Keratinocyte (primary cell): ENCODE results near the gene SERINC1. TPM values are rescaled to one million over a fixed set of nuclear protein-coding genes. Genes with fewer than 3 reads are reported as not detected.

ENCODE experiments used
- DNase-seq: peaks from one replicate; pipeline ENCODE4 v3.0.0-alpha.2; 2011; ENCODE audit warnings: low read depth, missing footprints, low spot score
- FAIRE-seq: peaks from 2 replicates; lab custom pipeline; 2011; peaks lifted over from hg19 to GRCh38; lab: Jason Lieb, UNC
- H2AFZ ChIP-seq: 2 replicates; pipeline ENCODE4 v1.6.0; 2012; ENCODE audit warnings: low read length, control low read depth, inconsistent platforms; ENCODE audit not compliant: control insufficient read depth
- H3K27ac ChIP-seq: 2 replicates; pipeline ENCODE4 v1.5.1; 2011; ENCODE audit warnings: low read length; ENCODE audit not compliant: control insufficient read depth, insufficient read depth
- H3K27me3 ChIP-seq: 3 replicates; pipeline ENCODE4 v1.6.0; 2011; ENCODE audit warnings: low read length; ENCODE audit not compliant: control insufficient read depth, insufficient read depth; ENCODE audit errors: extremely low read depth
- H3K36me3 ChIP-seq, 2 experiments: 2 replicates in 1 of 2; 3 replicates in 1 of 2; pipeline ENCODE4 v1.5.1; 2011; ENCODE audit warnings: low read length in 2 of 2, mild to moderate bottlenecking in 1 of 2; ENCODE audit not compliant: control insufficient read depth in 2 of 2, insufficient read depth in 2 of 2; ENCODE audit errors: extremely low read depth in 1 of 2
- H3K4me1 ChIP-seq: 3 replicates; pipeline ENCODE4 v1.5.1; 2011; ENCODE audit warnings: low read length; ENCODE audit not compliant: control insufficient read depth, insufficient read depth; ENCODE audit errors: extremely low read depth
- H3K4me2 ChIP-seq: 3 replicates; pipeline ENCODE4 v1.6.0; 2011; ENCODE audit warnings: low read depth, low read length; ENCODE audit not compliant: control insufficient read depth, insufficient read depth; ENCODE audit errors: extremely low read depth
- H3K4me3 ChIP-seq, 3 experiments: fragments of 200-600 bp in 1 of 3; sonication (generic) in 1 of 3; 2 replicates in 2 of 3; 3 replicates in 1 of 3; pipeline ENCODE4 v1.5.1; 2011 to 2016; ENCODE audit warnings: low read length in 3 of 3, mild to moderate bottlenecking in 3 of 3, control low read depth in 2 of 3, inconsistent platforms in 1 of 3, low read depth in 1 of 3, mixed read lengths in 1 of 3, mixed run types in 1 of 3, moderate library complexity in 1 of 3; ENCODE audit not compliant: control insufficient read depth in 2 of 3, insufficient read depth in 2 of 3; ENCODE audit errors: extremely low read depth in 1 of 3
- H3K79me2 ChIP-seq: 2 replicates; pipeline ENCODE4 v1.6.0; 2012; ENCODE audit warnings: low read length; ENCODE audit not compliant: control insufficient read depth, insufficient read depth
- H3K9ac ChIP-seq: 3 replicates; pipeline ENCODE4 v1.6.0; 2011; ENCODE audit warnings: low read length; ENCODE audit not compliant: control insufficient read depth, insufficient read depth; ENCODE audit errors: extremely low read depth
- H3K9me1 ChIP-seq: 3 replicates; pipeline ENCODE4 v1.6.0; 2011; ENCODE audit warnings: low read length; ENCODE audit not compliant: control insufficient read depth, insufficient read depth; ENCODE audit errors: extremely low read depth
- H3K9me3 ChIP-seq: 2 replicates; pipeline ENCODE4 v1.5.1; 2012; ENCODE audit warnings: low read depth, low read length; ENCODE audit not compliant: control insufficient read depth
- H4K20me1 ChIP-seq: 3 replicates; pipeline ENCODE4 v1.6.0; 2011; ENCODE audit warnings: low read length; ENCODE audit not compliant: control insufficient read depth, insufficient read depth; ENCODE audit errors: extremely low read depth
- CTCF ChIP-seq, 3 experiments: IDR thresholded peaks in 1 of 3; conservative IDR thresholded peaks in 1 of 3; optimal IDR thresholded peaks in 1 of 3; 2 replicates in 2 of 3; 3 replicates in 1 of 3; pipeline versions ENCODE3 to v1.5.1; 2011; ENCODE audit warnings: low read length in 3 of 3, mild to moderate bottlenecking in 3 of 3, moderate library complexity in 2 of 3, control low read depth in 1 of 3, inconsistent platforms in 1 of 3; ENCODE audit not compliant: insufficient read depth in 2 of 3; ENCODE audit errors: extremely low read depth in 1 of 3
- EZH2 ChIP-seq: IDR thresholded peaks from one replicate; pipeline ENCODE4 v1.6.1; 2012; ENCODE audit warnings: inconsistent platforms, mild to moderate bottlenecking, low read length, moderate library complexity
- dilution Hi-C: fragments of 300-500 bp; cut with MboI; formaldehyde crosslinking; loops from one replicate; pipeline ENCODE4 v1.7.0; 2020; ENCODE audit warnings: low sequenced_read_pairs; ENCODE audit not compliant: extremely low pct_ligation_motif_present
- polyA plus RNA-seq, 5 experiments: library from polyadenylated mRNA; depleted of rRNA in 3 of 5; stranded (reverse) in 3 of 5; stranded (forward) in 1 of 5; unstranded in 1 of 5; fragments of >200 nt; gene quantifications; 1 replicate in 1 of 5; 2 replicates in 3 of 5; 3 replicates in 1 of 5; pipeline versions ENCODE4 v1.2.1 to v1.2.3, GENCODE V29; 2011 to 2012; ENCODE audit warnings: missing spikeins in 2 of 5, low read depth in 1 of 5, low replicate concordance in 1 of 5

The SERINC1 gene
- polyA plus RNA-seq, 1 donor (not counting 4 experiments of a cell fraction or from before 2014, with no cell fraction given): 116 TPM

GRCh38 chr6:122429323-122429722, 42.3 kb downstream of the SERINC1 start:
- no peaks in the 10 kb centered on the region for H3K4me1 ChIP-seq
- no peaks in the 10 kb centered on the region for H3K9me1 ChIP-seq
- no peaks in the 10 kb centered on the region for H3K27me3 ChIP-seq
- no peaks in the 10 kb centered on the region for H3K9me3 ChIP-seq
- no peaks in the 10 kb centered on the region for H4K20me1 ChIP-seq
- H3K36me3 ChIP-seq: peaks cover 0 to 1% of the 10 kb centered on the region in 2 experiments
- FAIRE-seq (no peak), DNase-seq (no peak)
- H3K4me3 ChIP-seq: no peak overlapping the region
- H2AFZ ChIP-seq: no peak overlapping the region
- no peaks in the 10 kb centered on the region for H3K79me2 ChIP-seq
- TF ChIP-seq CTCF (optimal IDR thresholded peaks at IDR 0.05 in 1 of 3, IDR thresholded peaks at IDR 0.05 in 1 of 3, conservative IDR thresholded peaks at IDR 0.05 in 1 of 3; ENCODE audit: extremely low read depth in 1 of 3, insufficient read depth in 2 of 3, low read length in 3 of 3): no peak
- TF ChIP-seq EZH2: no peak
- dilution Hi-C loops: no loop called here
- no peak overlapping the region for H3K27ac ChIP-seq
- H3K4me2 ChIP-seq: no peak overlapping the region
- no peak overlapping the region for H3K9ac ChIP-seq

- no peak for FAIRE-seq
- no peaks in the 10 kb centered on the region for H4K20me1 ChIP-seq
- dilution Hi-C loops: no loop called here
- H3K9ac ChIP-seq: no peak overlapping the region
- DNase-seq: no peak
- H3K36me3 ChIP-seq: peaks cover 0 to 1% of the 10 kb centered on the region in 2 experiments
- H3K27me3 ChIP-seq: no peaks in the 10 kb centered on the region
- H3K4me2 ChIP-seq: no peak overlapping the region
- no peak overlapping the region for H2AFZ ChIP-seq
- no peak for TF ChIP-seq CTCF (optimal IDR thresholded peaks at IDR 0.05 in 1 of 3, IDR thresholded peaks at IDR 0.05 in 1 of 3, conservative IDR thresholded peaks at IDR 0.05 in 1 of 3; ENCODE audit: extremely low read depth in 1 of 3, insufficient read depth in 2 of 3, low read length in 3 of 3)
- no peak for TF ChIP-seq EZH2
- no peaks in the 10 kb centered on the region for H3K4me1 ChIP-seq
- H3K27ac ChIP-seq: no peak overlapping the region
- H3K79me2 ChIP-seq: no peaks in the 10 kb centered on the region
- no peaks in the 10 kb centered on the region for H3K9me3 ChIP-seq
- no peaks in the 10 kb centered on the region for H3K9me1 ChIP-seq
- no peak overlapping the region for H3K4me3 ChIP-seq
These were observed 42.8 kb downstream of the SERINC1 start for GRCh38 chr6:122428781-122429180.
